ENCODE measurements around the gene FSTL4. TPM values are rescaled to one million over a fixed set of nuclear protein-coding genes. Genes with fewer than 3 reads are reported as not detected.

The FSTL4 gene
- polyA plus RNA-seq, 1 of the 3 experiments (the other 2 are of a cell fraction): not detected

GRCh38 chr5:133579766-133580165, 32.6 kb downstream of the FSTL4 start (continued):
- TF ChIP-seq IRF3 (IDR thresholded peaks at IDR 0.05; ENCODE audit: low read depth, low read length) (no peak), MEF2A (IDR thresholded peaks at IDR 0.05; ENCODE audit: borderline replicate concordance, low read depth) (no peak), POLR2AphosphoS5 (IDR thresholded peaks at IDR 0.05; ENCODE audit: low read depth, low read length) (no peak), FOXM1 (IDR thresholded peaks at IDR 0.05; ENCODE audit: low read depth) (no peak), GABPA (IDR thresholded peaks at IDR 0.05; ENCODE audit: low read depth) (no peak)
- TF ChIP-seq, protein P1, sequence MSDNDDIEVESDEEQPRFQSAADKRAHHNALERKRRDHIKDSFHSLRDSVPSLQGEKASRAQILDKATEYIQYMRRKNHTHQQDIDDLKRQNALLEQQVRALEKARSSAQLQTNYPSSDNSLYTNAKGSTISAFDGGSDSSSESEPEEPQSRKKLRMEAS (IDR thresholded peaks at IDR 0.05; ENCODE audit: low read depth): no peak
- TF ChIP-seq, protein P2, sequence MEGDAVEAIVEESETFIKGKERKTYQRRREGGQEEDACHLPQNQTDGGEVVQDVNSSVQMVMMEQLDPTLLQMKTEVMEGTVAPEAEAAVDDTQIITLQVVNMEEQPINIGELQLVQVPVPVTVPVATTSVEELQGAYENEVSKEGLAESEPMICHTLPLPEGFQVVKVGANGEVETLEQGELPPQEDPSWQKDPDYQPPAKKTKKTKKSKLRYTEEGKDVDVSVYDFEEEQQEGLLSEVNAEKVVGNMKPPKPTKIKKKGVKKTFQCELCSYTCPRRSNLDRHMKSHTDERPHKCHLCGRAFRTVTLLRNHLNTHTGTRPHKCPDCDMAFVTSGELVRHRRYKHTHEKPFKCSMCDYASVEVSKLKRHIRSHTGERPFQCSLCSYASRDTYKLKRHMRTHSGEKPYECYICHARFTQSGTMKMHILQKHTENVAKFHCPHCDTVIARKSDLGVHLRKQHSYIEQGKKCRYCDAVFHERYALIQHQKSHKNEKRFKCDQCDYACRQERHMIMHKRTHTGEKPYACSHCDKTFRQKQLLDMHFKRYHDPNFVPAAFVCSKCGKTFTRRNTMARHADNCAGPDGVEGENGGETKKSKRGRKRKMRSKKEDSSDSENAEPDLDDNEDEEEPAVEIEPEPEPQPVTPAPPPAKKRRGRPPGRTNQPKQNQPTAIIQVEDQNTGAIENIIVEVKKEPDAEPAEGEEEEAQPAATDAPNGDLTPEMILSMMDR (IDR thresholded peaks at IDR 0.05): no peak

DNA sequence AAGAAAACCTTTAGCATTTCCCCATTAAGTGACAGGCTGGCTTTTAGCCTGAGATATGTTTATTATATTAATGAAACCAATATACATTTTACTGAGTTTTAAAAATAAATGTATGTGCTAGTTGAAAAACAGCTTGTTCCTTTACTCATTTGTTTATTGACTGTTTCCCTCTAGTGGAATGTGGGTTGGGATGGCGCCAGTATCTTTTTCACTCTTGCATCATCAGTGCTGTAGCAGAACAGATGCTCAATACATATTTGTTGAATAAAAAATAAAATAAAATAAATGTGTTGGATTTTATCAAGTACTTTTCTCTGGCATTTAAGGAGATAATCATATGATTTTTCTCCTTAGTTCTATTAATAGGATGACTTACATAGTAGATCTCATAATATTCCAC, 43.0 kb downstream of the FSTL4 start:
- TF ChIP-seq TEAD4 (IDR thresholded peaks at IDR 0.05; ENCODE audit: borderline replicate concordance, insufficient read depth) (no peak), IRF3 (IDR thresholded peaks at IDR 0.05; ENCODE audit: low read depth, low read length) (no peak), RAD21 (IDR thresholded peaks at IDR 0.05; ENCODE audit: low read length) (no peak), NRF1 (IDR thresholded peaks at IDR 0.05; ENCODE audit: low read depth, low read length) (no peak), RCOR1 (IDR thresholded peaks at IDR 0.05; ENCODE audit: low read length) (no peak), TAF1 (IDR thresholded peaks at IDR 0.05; ENCODE audit: borderline replicate concordance, low read depth, low read length) (no peak), FOXJ3 (CRISPR knock-in tag; IDR thresholded peaks at IDR 0.05) (no peak), FOSL2 (IDR thresholded peaks at IDR 0.05; ENCODE audit: borderline replicate concordance, low read depth) (no peak), GATA2 (CRISPR knock-in tag; IDR thresholded peaks at IDR 0.05) (no peak), MXI1 (IDR thresholded peaks at IDR 0.05; ENCODE audit: low read depth, low read length) (no peak), NFIC (IDR thresholded peaks at IDR 0.05; ENCODE audit: borderline replicate concordance) (no peak)
- TF ChIP-seq, protein P2 (IDR thresholded peaks at IDR 0.05): no peak
- TF ChIP-seq, protein P3, sequence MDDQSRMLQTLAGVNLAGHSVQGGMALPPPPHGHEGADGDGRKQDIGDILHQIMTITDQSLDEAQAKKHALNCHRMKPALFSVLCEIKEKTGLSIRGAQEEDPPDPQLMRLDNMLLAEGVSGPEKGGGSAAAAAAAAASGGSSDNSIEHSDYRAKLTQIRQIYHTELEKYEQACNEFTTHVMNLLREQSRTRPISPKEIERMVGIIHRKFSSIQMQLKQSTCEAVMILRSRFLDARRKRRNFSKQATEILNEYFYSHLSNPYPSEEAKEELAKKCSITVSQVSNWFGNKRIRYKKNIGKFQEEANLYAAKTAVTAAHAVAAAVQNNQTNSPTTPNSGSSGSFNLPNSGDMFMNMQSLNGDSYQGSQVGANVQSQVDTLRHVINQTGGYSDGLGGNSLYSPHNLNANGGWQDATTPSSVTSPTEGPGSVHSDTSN (IDR thresholded peaks at IDR 0.05): no peak

More for the DNA sequence above, 43.0 kb downstream of the FSTL4 start:
- Histone ChIP-seq H4K20me1 (ENCODE audit: insufficient read depth) (no peaks in the 10 kb centered on the region), H3K79me2 (ENCODE audit: insufficient read depth) (no peaks in the 10 kb centered on the region), H3K9ac (no peak overlapping the region), H3K36me3 (replicated peaks in 1 of 2; ENCODE audit: control insufficient read depth in 1 of 2, insufficient read depth in 2 of 2, low read length in 1 of 2) (no peaks in the 10 kb centered on the region), H3K4me1 (ENCODE audit: control insufficient read depth in 1 of 2, insufficient read depth in 2 of 2, low read depth in 1 of 2, low read length in 1 of 2) (no peaks in the 10 kb centered on the region), H3K27ac (ENCODE audit: low read depth in 2 of 2, low read length in 1 of 2) (no peak overlapping the region), H3K4me2 (no peak overlapping the region), H2AFZ (ENCODE audit: low read depth) (no peak overlapping the region), H3K9me2 (no peaks in the 10 kb centered on the region), H3K27me3 (ENCODE audit: insufficient read depth) (no peaks in the 10 kb centered on the region), H3K4me3 (ENCODE audit: low read depth in 2 of 2, low read length in 1 of 2) (no peak overlapping the region), H3K9me3 (no peaks in the 10 kb centered on the region), H3F3A (replicated peaks; ENCODE audit: insufficient read depth) (no peaks in the 10 kb centered on the region)
- WGBS (ENCODE audit: low lambda C conversion rate): 27% methylated on average over 1 of the region's 1 CpG
- DNase-seq: no peak
- ChIA-PET CTCF (interaction anchor here (0.6 to 1.8 kb wide), 4 partner anchors 11 to 146 kb away, joined by 3 to 7 read pairs (median 3); no protein-coding TSS in a partner anchor), POLR2A (no interaction called here)

Data from SK-N-SH (cell line).